Activated CD8-positive, alpha-beta memory T cell treated with anti-CD3 and anti-CD28 coated beads for 36 hours (primary cell): Measurements from ENCODE around the gene SDHAF1. TPM values are rescaled to one million over a fixed set of nuclear protein-coding genes. Genes with fewer than 3 reads are reported as not detected.
"Not testable (repeated sequence)": the region's sequence is repeated elsewhere in the genome, so short reads cannot be mapped to it uniquely, and the experiment has no call there.

Source experiments
- CTCF ChIA-PET: fragments of 350-600 bp; sonication (Branson Sonifier 250); formaldehyde crosslinking; loops from one replicate; lab custom pipeline; 2021; ENCODE audit warnings: antibody characterized with exemption; lab: Charles Lee
- POLR2A ChIA-PET: fragments of 350-600 bp; sonication (Branson Sonifier 250); formaldehyde crosslinking; loops from one replicate; lab custom pipeline; 2021; ENCODE audit warnings: antibody characterized with exemption; lab: Charles Lee
- total RNA-seq, 2 experiments: library from RNA; stranded (reverse); gene quantifications; one replicate each; pipeline ENCODE4 v1.2.3, GENCODE V29; 2021

The SDHAF1 gene
- total RNA-seq, 2 experiments from 2014 or later, result 22.6 to 26.0 TPM

DNA sequence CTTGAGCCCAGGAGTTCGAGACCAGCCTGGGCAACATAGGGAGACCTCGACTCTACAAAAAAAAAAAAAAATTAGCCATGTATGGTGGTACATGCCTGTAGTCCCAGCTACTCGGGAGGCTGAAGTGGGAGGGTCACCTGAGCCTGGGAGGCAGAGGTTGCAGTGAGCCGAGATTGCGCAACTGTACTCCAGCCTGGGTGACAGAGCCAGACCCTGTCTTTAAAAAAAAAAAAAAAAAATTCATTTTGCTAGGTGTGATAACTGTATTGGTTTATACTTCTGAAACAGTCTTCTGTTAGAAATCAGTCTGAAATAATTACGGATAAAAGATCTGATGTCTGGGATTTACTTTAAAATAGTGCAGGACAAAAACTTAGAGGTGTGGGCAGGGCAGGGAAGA, 46.1 kb downstream of the SDHAF1 start:
- CTCF ChIA-PET, result interaction anchor here (0.6 kb wide), 1 partner anchor 1108 kb away, joined by 3 read pairs; no protein-coding TSS in a partner anchor
- POLR2A ChIA-PET, result not testable (repeated sequence)

DNA sequence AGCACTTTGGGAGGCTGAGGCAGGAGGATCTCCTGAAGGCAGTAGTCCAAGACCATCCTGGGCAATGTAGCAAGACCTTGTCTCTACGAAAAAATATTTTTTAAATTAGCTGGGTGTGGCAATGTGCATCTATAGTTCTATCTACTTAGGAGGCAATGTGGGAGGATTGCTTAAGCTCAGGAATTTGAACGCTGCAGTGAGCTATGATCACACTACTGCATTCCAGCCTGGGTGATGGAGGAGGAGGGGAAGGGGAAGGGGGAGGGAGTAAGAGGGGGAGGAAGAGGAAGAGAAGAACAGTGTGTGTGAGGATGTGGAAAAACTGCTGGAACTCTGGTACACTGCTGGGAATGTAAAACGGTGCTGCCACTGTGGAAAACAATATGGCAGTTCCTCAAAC, 46.8 kb downstream of the SDHAF1 start:
- CTCF ChIA-PET, result no interaction called here
- POLR2A ChIA-PET, result interaction anchor here (0.6 kb wide), 1 partner anchor 65 kb away, joined by 4 read pairs; no protein-coding TSS in a partner anchor

DNA sequence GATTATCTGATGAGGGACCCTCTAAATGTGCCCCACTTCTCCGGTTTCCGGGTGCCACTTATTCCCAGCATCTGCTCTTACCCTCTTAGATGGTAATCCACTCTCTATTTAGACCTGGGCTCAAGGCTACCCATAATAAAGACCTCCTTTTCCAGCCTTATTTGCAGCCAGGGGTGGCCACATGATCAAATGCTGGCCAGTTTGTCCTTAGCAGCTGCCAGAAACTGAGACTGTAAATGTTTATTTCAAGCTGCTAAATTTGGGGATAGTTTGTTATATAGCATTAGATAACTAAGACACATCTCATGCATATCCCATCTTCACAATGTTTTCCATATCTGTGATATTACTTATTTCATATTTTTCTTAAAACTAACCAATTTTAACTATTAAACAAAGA, 49.0 kb downstream of the SDHAF1 start:
- POLR2A ChIA-PET, result no interaction called here
- CTCF ChIA-PET, result no interaction called here

Other genes with a start within 250 kb of the SDHAF1 start
- 10 to 100 TPM; 24.9 to 26.6 TPM for gene U2AF1L4, start 249.8 kb upstream of the SDHAF1 start, total RNA-seq
- gene PSENEN, start 249.5 kb upstream of the SDHAF1 start, total RNA-seq, result 10 to 100 TPM; 50.8 to 53.4 TPM
- 10 to 100 TPM in 1 of 2 experiments, 1 to 10 TPM in 1; 7.3 to 10.5 TPM for gene LIN37, start 246.6 kb upstream of the SDHAF1 start, total RNA-seq
- under 1 TPM in 1 of 2 experiments, not detected in 1; 0.21 TPM for gene HSPB6, start 238.2 kb upstream of the SDHAF1 start, total RNA-seq
- gene PROSER3, start 237.0 kb upstream of the SDHAF1 start, total RNA-seq, result 10 to 100 TPM; 33.7 to 37.0 TPM
- gene ARHGAP33, start 219.6 kb upstream of the SDHAF1 start, total RNA-seq, result 10 to 100 TPM; 12.0 to 16.5 TPM
- gene PRODH2, start 182.3 kb upstream of the SDHAF1 start, total RNA-seq, result not detected
- not detected for gene NPHS1, start 142.7 kb upstream of the SDHAF1 start, total RNA-seq
- gene KIRREL2, start 138.3 kb upstream of the SDHAF1 start, total RNA-seq, result 1 to 10 TPM; 1.0 TPM
- 1 to 10 TPM in 1 of 2 experiments, under 1 TPM in 1; 0.61 to 1.7 TPM for gene APLP1, start 126.6 kb upstream of the SDHAF1 start, total RNA-seq
- gene NFKBID, start 94.6 kb upstream of the SDHAF1 start, total RNA-seq, result 10 to 100 TPM; 80.2 to 85.9 TPM
- gene HCST, start 92.7 kb upstream of the SDHAF1 start, total RNA-seq, result 10 to 100 TPM; 63.0 to 66.2 TPM
- not detected for gene TYROBP, start 86.9 kb upstream of the SDHAF1 start, total RNA-seq
- 10 to 100 TPM; 11.8 TPM for gene LRFN3, start 58.8 kb upstream of the SDHAF1 start, total RNA-seq
- 1 to 10 TPM; 1.2 to 1.4 TPM for gene SYNE4, start 13.6 kb downstream of the SDHAF1 start, total RNA-seq
- 10 to 100 TPM; 35.2 to 36.7 TPM for gene ALKBH6, start 19.0 kb downstream of the SDHAF1 start, total RNA-seq
- under 1 TPM; 0.06 to 0.21 TPM for gene CLIP3, start 37.7 kb downstream of the SDHAF1 start, total RNA-seq
- 1 to 10 TPM; 2.0 TPM for gene THAP8, start 59.1 kb downstream of the SDHAF1 start, total RNA-seq
- gene WDR62, start 59.7 kb downstream of the SDHAF1 start, total RNA-seq, result 10 to 100 TPM; 18.6 to 19.2 TPM
- not detected for gene OVOL3, start 116.0 kb downstream of the SDHAF1 start, total RNA-seq
- 100 to 1,000 TPM; 109 to 130 TPM for gene POLR2I, start 119.7 kb downstream of the SDHAF1 start, total RNA-seq
- gene TBCB, start 120.3 kb downstream of the SDHAF1 start, total RNA-seq, result 100 to 1,000 TPM; 114 to 121 TPM
- 100 to 1,000 TPM; 360 to 374 TPM for gene CAPNS1, start 144.9 kb downstream of the SDHAF1 start, total RNA-seq
- not detected for gene COX7A1, start 157.3 kb downstream of the SDHAF1 start, total RNA-seq
- gene ZNF565, start 219.5 kb downstream of the SDHAF1 start, total RNA-seq, result 1 to 10 TPM; 2.0 to 2.1 TPM
- 100 to 1,000 TPM; 117 to 122 TPM for gene ZNF146, start 219.9 kb downstream of the SDHAF1 start, total RNA-seq